ENCODE measurements around the gene AGMAT. TPM values are rescaled to one million over a fixed set of nuclear protein-coding genes. Genes with fewer than 3 reads are reported as not detected.

AGMAT gene
- total RNA-seq, 1 donor from 2014 or later, result 8.1 TPM

DNA sequence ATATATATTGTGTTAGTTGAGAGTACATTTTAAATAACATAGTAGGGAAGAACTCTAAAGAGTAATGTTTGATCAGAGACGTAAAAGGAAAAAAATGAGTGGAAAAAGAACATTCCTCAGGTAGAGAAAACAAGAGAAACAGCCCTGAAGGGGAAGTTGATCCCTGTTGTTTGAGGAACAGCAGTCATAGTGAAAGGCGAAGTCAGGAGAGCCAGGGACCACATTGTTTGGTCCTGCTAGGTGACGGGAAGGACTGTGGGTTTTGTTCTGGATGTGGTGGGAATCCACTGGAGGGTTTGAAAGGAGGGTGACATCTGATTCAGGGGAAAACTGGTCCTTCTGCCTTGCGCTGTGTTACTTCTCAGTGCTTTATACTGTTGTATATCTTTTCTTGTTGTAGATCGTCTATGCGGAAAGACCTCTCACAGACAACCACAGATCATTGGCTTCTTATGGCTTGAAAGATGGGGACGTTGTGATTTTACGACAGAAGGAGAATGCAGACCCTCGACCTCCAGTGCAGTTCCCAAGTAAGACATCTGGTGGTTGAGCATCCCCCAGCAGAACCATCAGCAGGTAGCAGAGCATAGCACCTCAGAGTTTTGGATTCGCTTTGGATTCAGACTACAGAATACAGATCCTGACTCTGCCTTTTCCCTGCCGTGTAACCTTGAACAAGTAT lies 41.6 kb upstream of the AGMAT start:
- no peaks in the 10 kb centered on the region for H3K27me3 Mint-ChIP-seq
- ATAC-seq (ENCODE audit: low read depth) (no peak), DNase-seq (no peak)
- CTCF ChIA-PET, result interaction anchor here (1.0 to 1.1 kb wide), 2 partner anchors 42 to 115 kb away, joined by 3 to 4 read pairs; partner anchors contain the start of gene AGMAT
- POLR2A ChIA-PET, result interaction anchor here (1.0 to 1.4 kb wide), 2 partner anchors 55 to 71 kb away, joined by 3 to 4 read pairs; no protein-coding TSS in a partner anchor
- peaks cover 57% of the 10 kb centered on the region for H3K4me1 Mint-ChIP-seq
- intact Hi-C loops (cut with micrococcal nuclease), result no loop called here
- no peak overlapping the region for H3K4me3 Mint-ChIP-seq
- TF ChIP-seq, protein P1, sequence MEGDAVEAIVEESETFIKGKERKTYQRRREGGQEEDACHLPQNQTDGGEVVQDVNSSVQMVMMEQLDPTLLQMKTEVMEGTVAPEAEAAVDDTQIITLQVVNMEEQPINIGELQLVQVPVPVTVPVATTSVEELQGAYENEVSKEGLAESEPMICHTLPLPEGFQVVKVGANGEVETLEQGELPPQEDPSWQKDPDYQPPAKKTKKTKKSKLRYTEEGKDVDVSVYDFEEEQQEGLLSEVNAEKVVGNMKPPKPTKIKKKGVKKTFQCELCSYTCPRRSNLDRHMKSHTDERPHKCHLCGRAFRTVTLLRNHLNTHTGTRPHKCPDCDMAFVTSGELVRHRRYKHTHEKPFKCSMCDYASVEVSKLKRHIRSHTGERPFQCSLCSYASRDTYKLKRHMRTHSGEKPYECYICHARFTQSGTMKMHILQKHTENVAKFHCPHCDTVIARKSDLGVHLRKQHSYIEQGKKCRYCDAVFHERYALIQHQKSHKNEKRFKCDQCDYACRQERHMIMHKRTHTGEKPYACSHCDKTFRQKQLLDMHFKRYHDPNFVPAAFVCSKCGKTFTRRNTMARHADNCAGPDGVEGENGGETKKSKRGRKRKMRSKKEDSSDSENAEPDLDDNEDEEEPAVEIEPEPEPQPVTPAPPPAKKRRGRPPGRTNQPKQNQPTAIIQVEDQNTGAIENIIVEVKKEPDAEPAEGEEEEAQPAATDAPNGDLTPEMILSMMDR (IDR thresholded peaks at IDR 0.05), result no peak
- H3K36me3 Mint-ChIP-seq (ENCODE audit: low read depth), result peaks cover 67% of the 10 kb centered on the region
- H3K9me3 Mint-ChIP-seq, result no peaks in the 10 kb centered on the region
- peak overlapping the region; percentile 32 for H3K27ac Mint-ChIP-seq

DNA sequence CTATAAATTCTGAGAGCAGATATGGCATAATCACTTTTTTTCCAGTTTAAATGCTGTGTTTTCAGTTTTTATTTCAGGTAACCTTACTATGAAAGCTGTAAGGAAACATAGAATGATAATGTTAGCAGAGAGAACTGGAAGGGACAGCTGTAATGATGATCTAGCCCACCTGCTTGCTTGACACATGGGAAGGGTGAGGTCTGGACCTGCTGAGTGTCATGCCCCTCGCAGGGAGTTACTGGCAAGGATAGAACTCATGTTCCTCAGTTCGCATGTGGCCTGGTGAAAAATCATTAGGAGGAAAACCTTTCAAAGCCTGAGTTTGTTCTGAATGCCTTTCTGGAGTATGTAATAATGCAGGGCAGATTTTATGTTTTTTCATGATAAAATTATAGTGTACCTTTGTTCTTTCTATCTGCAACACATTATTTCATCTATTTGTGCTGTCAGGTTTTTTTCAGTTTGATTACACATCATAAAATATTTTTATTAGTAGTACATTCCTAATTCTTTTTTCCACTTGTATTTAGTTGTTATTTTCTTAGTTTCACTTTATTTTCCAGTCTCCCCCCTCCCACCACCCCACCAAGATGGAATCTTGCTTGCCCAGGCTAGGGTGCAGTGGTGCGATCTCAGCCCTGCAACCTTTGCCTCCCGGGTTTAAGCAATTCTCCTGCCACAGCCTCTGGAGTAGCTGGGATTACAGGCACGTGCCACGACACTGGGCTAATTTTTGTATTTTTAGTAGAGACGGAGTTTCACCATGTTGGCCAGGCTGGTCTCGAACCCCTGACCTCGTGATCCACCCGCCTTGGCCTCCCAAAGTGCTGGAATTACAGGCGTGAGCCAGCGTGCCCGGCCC lies 40.4 kb upstream of the AGMAT start:
- H3K36me3 Mint-ChIP-seq (ENCODE audit: low read depth), result peaks cover 61% of the 10 kb centered on the region
- intact Hi-C loops (cut with micrococcal nuclease), result no loop called here
- H3K4me3 Mint-ChIP-seq, result no peak overlapping the region
- CTCF ChIA-PET, result no interaction called here
- no peaks in the 10 kb centered on the region for H3K9me3 Mint-ChIP-seq
- H3K4me1 Mint-ChIP-seq, result peaks cover 68% of the 10 kb centered on the region
- no peaks in the 10 kb centered on the region for H3K27me3 Mint-ChIP-seq
- ATAC-seq (ENCODE audit: low read depth) (no peak), DNase-seq (no peak)
- H3K27ac Mint-ChIP-seq, result no peak overlapping the region
- TF ChIP-seq, protein P1 (IDR thresholded peaks at IDR 0.05), result no peak
- POLR2A ChIA-PET, result no interaction called here

DNA sequence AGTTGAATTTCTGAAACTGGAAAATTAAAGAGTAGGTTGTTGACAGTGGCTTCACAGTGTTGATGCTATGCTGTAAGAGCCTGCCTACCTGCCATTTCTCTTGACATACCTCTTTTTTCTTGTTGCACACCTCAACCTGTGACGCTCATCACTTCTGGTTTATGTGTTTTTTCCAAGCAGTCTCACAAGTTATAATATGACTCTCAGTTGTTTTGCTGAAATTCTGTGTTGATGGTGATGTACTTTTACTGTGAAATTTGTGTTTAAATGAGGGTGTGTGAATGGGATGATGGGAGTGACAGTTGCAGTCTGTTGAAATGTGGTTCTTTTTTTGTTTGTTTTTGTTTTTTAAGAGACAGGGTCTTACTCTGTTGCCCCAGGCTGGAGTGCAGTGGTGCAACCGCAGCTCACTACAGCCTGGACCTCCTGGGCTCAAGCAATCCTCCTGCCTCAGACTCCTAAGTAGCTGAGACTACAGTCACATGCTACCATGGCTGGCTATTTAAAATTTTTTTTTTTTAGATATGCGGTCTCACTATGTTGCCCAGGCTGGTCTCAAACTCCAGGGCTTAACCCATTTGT lies 39.4 kb upstream of the AGMAT start:
- H3K27ac Mint-ChIP-seq, result no peak overlapping the region
- DNase-seq, result no peak
- TF ChIP-seq, protein P1 (IDR thresholded peaks at IDR 0.05), result no peak
- H3K27me3 Mint-ChIP-seq, result no peaks in the 10 kb centered on the region
- intact Hi-C loops (cut with micrococcal nuclease), result loop anchor here (5.0 kb wide), 1 partner anchor 33 kb away; a partner anchor contains a TSS
- H3K4me1 Mint-ChIP-seq, result peaks cover 78% of the 10 kb centered on the region
- no peaks in the 10 kb centered on the region for H3K9me3 Mint-ChIP-seq
- CTCF ChIA-PET, result interaction anchor here (0.7 kb wide), 1 partner anchor 196 kb away, joined by 3 read pairs; no protein-coding TSS in a partner anchor
- ATAC-seq (ENCODE audit: low read depth), result no peak
- POLR2A ChIA-PET, result no interaction called here
- H3K36me3 Mint-ChIP-seq (ENCODE audit: low read depth), result peaks cover 55% of the 10 kb centered on the region
- H3K4me3 Mint-ChIP-seq, result no peak overlapping the region

DNA sequence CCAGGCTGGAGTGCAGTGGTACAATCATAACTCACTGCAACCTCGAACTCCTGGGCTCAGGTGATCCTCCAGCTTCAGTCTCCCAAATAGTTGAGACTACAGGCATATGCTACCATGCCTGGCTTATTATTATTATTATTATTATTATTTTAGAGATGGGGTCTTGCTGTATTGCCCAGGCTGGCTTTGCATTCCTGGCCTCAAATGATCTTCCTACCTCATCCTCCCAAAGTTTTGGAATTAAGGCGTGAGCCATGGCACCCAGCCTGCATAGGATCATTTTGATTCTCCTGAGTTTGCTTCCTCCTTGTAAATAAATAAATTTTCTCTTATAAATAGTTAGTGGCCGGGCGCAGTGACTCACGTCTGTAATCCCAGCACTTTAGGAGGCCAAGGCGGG lies 38.6 kb upstream of the AGMAT start:
- Mint-ChIP-seq H3K27me3 (no peaks in the 10 kb centered on the region), H3K4me3 (no peak overlapping the region), H3K36me3 (ENCODE audit: low read depth) (peaks cover 52% of the 10 kb centered on the region), H3K4me1 (peaks cover 86% of the 10 kb centered on the region), H3K9me3 (no peaks in the 10 kb centered on the region), H3K27ac (no peak overlapping the region)
- ATAC-seq (ENCODE audit: low read depth), result no peak
- ChIA-PET POLR2A (interaction anchor here (0.6 kb wide), 1 partner anchor 728 kb away, joined by 9 read pairs; no protein-coding TSS in a partner anchor), CTCF (no interaction called here)
- DNase-seq, result no peak
- TF ChIP-seq, protein P1 (IDR thresholded peaks at IDR 0.05), result no peak
- intact Hi-C loops (cut with micrococcal nuclease), result loop anchor here (5.0 kb wide), 1 partner anchor 34 kb away; a partner anchor contains a TSS
